ENCODE results near the gene MRPL10.

DNA sequence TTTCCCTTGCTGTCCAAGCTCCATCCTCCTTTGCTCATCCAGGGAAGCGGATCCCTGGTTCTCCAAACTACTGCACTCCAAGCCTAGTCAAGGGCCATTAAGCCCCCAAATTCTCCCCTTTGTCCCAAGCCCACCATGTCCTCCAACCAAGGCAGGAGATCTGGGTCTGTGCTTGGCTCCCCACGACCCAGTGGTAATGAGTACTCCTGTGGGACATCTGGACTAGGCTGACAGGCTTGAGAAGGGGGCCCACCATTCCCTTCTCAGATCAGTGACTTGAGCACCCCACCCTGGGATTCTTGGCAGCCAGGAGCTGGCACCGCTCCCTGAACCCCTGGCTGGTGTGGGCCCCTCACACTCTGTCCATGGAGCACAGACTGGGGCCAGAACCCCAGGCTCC, 26.9 kb downstream of the MRPL10 start:
- TF ChIP-seq, protein P1, sequence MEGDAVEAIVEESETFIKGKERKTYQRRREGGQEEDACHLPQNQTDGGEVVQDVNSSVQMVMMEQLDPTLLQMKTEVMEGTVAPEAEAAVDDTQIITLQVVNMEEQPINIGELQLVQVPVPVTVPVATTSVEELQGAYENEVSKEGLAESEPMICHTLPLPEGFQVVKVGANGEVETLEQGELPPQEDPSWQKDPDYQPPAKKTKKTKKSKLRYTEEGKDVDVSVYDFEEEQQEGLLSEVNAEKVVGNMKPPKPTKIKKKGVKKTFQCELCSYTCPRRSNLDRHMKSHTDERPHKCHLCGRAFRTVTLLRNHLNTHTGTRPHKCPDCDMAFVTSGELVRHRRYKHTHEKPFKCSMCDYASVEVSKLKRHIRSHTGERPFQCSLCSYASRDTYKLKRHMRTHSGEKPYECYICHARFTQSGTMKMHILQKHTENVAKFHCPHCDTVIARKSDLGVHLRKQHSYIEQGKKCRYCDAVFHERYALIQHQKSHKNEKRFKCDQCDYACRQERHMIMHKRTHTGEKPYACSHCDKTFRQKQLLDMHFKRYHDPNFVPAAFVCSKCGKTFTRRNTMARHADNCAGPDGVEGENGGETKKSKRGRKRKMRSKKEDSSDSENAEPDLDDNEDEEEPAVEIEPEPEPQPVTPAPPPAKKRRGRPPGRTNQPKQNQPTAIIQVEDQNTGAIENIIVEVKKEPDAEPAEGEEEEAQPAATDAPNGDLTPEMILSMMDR (IDR thresholded peaks at IDR 0.05; ENCODE audit: borderline replicate concordance, extremely low read depth, low read length, poor library complexity, severe bottlenecking): no peak
- TF ChIP-seq EZH2 (IDR thresholded peaks at IDR 0.05; ENCODE audit: borderline replicate concordance, low read depth, low read length, severe bottlenecking): no peak

All from DND-41 (cell line).